ENCODE data around the gene FXYD1. TPM values are rescaled to one million over a fixed set of nuclear protein-coding genes. Genes with fewer than 3 reads are reported as not detected.

The FXYD1 gene
- total and polyA plus RNA-seq, 2 donors (not counting 3 experiments of a cell fraction or from before 2014, with no cell fraction given) = not detected

DNA sequence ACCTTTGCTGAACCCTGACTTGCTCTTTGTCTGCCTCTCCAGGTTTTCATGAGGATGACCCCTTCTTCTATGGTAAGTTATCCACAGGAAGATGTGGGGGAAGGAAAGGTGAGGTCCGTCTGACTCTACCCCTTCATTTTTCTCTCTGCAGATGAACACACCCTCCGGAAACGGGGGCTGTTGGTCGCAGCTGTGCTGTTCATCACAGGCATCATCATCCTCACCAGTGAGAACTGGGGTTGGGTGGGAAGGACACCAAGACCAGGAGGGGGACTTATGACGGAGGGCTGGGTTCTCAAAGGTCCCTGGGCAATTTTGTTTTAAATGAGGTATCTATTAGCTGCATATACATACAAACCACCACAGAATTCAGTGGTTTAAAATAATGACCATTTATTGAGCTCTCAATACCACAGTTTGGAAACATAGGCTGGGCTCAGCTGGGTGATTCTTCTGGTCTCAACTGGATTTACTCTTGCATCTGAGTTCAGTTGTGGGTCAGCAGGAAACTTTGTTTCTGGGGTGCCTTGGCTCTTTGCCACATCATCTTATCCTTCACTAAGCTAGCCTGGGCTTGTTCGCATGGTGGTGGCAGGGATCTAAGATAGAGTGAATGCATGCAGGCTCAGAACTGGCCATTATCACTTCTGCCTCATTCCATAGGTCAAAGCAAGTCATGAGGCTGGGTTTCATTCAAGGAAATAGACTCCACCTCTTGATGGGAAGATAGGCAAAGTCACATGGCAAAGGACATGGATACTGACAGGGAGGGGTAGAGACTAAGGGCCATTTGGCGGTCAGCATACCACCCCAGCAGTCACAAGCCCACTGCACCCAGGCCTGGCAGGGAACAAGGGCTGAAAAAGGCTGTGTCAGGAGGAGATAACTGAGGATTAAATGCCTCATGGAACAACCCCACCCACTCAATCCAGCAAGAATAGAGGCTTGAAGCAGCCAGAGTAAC lies 27.8 kb downstream of the FXYD1 start:
- no peaks in the 10 kb centered on the region for H3K4me1 ChIP-seq (ENCODE audit: control insufficient read depth, extremely low read depth, insufficient read depth, low read length)
- H2AFZ ChIP-seq (ENCODE audit: low read depth, low read length) = no peak overlapping the region
- dilution Hi-C loops (cut with MboI; ENCODE audit: extremely low pct_ligation_motif_present, low sequenced_read_pairs) = no loop called here
- ChIA-PET CTCF (no interaction called here), POLR2A (interaction anchor here (0.5 kb wide), 1 partner anchor 122 kb away, joined by 3 read pairs; no protein-coding TSS in a partner anchor)
- H4K20me1 ChIP-seq (replicated peaks; ENCODE audit: control insufficient read depth, extremely low read depth, insufficient read depth, low read length) = no peaks in the 10 kb centered on the region
- H3K9ac ChIP-seq (replicated peaks; ENCODE audit: extremely low read depth, insufficient read depth, low read length) = no peak overlapping the region
- TF ChIP-seq POLR2A (IDR thresholded peaks at IDR 0.05; ENCODE audit: low read depth, low read length) (no peak), GATA2 (IDR thresholded peaks at IDR 0.05; ENCODE audit: insufficient read depth, insufficient read length, low read depth, low read length) (no peak), FOS (IDR thresholded peaks at IDR 0.05; ENCODE audit: borderline replicate concordance, insufficient read depth, low read length) (no peak), POLR2AphosphoS5 (IDR thresholded peaks at IDR 0.05; ENCODE audit: insufficient read depth, low read depth, low read length) (no peak), MYC (IDR thresholded peaks at IDR 0.05; ENCODE audit: low read depth, low read length) (no peak), JUN (IDR thresholded peaks at IDR 0.05; ENCODE audit: borderline replicate concordance, insufficient read depth, insufficient read length, low read depth) (no peak), EZH2 (IDR thresholded peaks at IDR 0.05; ENCODE audit: borderline replicate concordance, low read depth, low read length, severe bottlenecking) (no peak)
- TF ChIP-seq, protein P1, sequence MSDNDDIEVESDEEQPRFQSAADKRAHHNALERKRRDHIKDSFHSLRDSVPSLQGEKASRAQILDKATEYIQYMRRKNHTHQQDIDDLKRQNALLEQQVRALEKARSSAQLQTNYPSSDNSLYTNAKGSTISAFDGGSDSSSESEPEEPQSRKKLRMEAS (IDR thresholded peaks at IDR 0.05; ENCODE audit: insufficient read depth, insufficient read length) = no peak
- TF ChIP-seq, protein P2, sequence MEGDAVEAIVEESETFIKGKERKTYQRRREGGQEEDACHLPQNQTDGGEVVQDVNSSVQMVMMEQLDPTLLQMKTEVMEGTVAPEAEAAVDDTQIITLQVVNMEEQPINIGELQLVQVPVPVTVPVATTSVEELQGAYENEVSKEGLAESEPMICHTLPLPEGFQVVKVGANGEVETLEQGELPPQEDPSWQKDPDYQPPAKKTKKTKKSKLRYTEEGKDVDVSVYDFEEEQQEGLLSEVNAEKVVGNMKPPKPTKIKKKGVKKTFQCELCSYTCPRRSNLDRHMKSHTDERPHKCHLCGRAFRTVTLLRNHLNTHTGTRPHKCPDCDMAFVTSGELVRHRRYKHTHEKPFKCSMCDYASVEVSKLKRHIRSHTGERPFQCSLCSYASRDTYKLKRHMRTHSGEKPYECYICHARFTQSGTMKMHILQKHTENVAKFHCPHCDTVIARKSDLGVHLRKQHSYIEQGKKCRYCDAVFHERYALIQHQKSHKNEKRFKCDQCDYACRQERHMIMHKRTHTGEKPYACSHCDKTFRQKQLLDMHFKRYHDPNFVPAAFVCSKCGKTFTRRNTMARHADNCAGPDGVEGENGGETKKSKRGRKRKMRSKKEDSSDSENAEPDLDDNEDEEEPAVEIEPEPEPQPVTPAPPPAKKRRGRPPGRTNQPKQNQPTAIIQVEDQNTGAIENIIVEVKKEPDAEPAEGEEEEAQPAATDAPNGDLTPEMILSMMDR (IDR thresholded peaks at IDR 0.05; ENCODE audit: extremely low read depth in 1 of 2, insufficient read depth in 1 of 2, low read depth in 1 of 2, low read length in 2 of 2) = no peak
- DNase-seq (ENCODE audit: low read depth, low spot score) (no peak), FAIRE-seq (no peak)
- H3K9me3 ChIP-seq (replicated peaks; ENCODE audit: control insufficient read depth, insufficient read depth, low read length) = peaks cover 5% of the 10 kb centered on the region
- H3K4me2 ChIP-seq (ENCODE audit: insufficient read depth, low read length) = no peak overlapping the region
- intact Hi-C loops (cut with micrococcal nuclease) = no loop called here
- no TSS peak for BruUV-seq (replicated peaks)
- no peak overlapping the region for H3K4me3 ChIP-seq (replicated peaks in 1 of 3; ENCODE audit: insufficient read depth in 1 of 3, low read depth in 1 of 3, low read length in 3 of 3)
- H3K36me3 ChIP-seq (ENCODE audit: control insufficient read depth in 2 of 2, extremely low read depth in 1 of 2, insufficient read depth in 2 of 2, low read length in 2 of 2) = peaks cover 25 to 30% of the 10 kb centered on the region in 2 experiments
- no peak overlapping the region for H3K27ac ChIP-seq (ENCODE audit: insufficient read depth, low read depth, low read length)
- peaks cover 6% of the 10 kb centered on the region for H3K79me2 ChIP-seq (ENCODE audit: control insufficient read depth, insufficient read depth, low read length)
- H3K27me3 ChIP-seq (ENCODE audit: control insufficient read depth in 2 of 2, insufficient read depth in 2 of 2, low read length in 2 of 2) = no peaks in the 10 kb centered on the region
- H3K9me1 ChIP-seq (replicated peaks; ENCODE audit: control insufficient read depth, extremely low read depth, insufficient read depth, low read length) = no peaks in the 10 kb centered on the region
